Dedifferentiated amniotic fluid mesenchymal stem cell (primary cell): ENCODE data around the gene KSR1.

Experiments used
- DNase-seq: peaks from one replicate; pipeline ENCODE4 v3.0.0-alpha.2; 2016; ENCODE audit errors: extremely low spot score

The KSR1 gene

DNA sequence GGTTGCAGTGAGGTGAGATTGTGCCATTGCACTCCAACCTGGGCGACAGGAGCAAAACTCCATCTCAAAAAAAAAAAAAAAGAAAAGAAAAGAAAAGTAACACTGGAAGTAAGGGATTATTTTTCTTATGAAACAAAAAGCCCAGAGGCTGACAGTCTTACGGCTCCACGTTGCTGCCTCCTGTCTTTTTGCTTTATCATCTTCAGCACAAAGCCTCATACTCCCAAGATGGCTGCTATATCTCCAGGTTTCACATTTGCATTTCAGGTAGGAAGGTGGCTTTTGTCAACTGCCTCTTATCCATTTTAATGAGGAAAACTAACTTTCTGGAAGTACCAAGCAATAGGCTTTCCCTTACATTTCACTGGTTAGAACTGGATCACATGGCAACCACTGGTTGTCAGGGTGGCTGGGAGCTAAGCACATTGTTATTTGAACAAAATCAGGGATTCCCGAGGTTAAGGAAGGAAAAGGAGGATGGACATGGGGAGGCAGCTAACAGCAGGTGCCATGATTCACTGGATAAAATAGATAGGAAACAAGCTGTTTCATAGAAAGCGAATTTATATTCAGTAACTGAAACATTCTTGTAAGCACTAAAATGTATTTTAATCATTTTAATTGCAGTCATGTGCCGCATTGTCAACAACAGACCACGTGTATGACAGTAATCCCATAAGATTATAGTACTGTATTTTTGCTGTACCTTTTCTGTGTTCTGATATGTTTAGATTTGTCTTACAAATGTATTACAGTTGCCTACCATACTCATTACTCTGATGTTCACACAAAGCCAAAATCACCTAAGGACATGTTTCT lies 58.6 kb downstream of the KSR1 start:
- DNase-seq: no peak

- no peak for DNase-seq
Measured at GRCh38 chr17:27518048-27518447, 61.8 kb downstream of the KSR1 start.

GRCh38 chr17:27518545-27519521 lies 62.6 kb downstream of the KSR1 start:
- DNase-seq: no peak

- DNase-seq: no peak
Measured at GRCh38 chr17:27519550-27519949, 63.3 kb downstream of the KSR1 start.

DNA sequence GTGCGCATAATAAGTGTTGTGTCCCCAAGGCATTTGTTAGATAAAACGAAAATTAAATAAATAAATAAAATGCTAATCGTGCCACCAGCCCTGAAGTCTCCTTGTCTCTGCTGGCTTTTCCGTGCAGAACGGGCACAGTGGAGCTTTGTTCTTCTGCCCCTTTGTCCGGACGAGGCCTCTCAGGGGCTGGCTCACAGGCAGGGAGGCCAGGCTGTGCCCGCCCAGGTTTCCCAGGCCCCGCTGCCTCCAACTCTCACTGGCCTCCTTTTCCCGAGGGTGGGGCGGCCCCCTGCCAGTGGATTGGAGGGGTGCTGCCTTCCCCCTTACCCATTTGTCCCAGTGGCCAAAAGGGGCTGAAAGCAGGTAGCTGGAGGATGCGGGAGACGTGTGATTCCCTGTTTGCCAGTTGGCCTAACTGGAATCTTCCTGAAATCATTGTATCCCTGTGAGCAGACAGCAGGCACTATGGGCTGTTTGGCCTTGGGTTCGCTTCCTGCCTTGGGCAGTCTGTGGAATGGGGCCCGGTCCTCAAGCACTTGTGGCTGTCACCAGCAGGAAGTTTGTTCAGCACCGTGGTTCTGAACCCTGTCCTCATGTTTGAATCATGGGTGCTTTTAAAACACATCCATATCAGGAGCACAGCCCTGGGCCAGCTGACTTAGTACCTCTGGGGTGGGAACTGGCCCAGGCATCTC lies 64.4 kb downstream of the KSR1 start:
- DNase-seq: no peak

DNA sequence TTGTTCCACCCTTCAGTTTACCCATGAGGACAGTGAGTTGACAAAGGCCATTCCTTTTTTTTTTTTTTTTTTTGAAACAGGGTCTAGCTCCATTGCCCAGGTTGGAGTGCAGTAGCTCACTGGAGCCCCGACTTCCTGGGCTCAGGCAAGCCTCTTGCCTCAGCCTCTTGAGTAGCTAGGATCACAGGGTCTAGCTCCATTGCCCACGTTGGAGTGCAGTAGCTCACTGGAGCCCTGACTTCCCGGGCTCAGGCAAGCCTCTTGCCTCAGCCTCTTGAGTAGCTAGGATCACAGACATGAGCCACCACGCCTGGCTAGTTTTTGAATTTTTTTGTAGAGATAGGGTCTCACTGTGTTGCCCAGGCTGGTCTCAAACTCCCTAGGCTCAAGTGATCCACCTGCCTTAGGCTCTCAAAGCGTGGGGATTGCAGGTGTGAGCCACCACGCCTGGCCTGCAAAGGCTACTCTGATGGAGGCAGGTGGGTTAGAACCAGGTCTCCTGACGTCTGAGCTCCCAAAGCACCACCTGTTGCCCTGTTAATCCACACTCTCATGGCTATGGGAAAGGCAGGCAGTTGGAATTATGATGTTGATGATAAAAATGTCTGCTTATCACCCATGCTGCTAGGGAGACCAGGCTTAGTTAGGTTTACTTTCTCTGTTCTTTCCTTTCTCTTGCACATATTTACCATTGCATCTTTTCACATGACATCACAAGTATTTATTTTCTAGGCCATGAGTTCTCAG lies 65.2 kb downstream of the KSR1 start:
- no peak for DNase-seq

DNA sequence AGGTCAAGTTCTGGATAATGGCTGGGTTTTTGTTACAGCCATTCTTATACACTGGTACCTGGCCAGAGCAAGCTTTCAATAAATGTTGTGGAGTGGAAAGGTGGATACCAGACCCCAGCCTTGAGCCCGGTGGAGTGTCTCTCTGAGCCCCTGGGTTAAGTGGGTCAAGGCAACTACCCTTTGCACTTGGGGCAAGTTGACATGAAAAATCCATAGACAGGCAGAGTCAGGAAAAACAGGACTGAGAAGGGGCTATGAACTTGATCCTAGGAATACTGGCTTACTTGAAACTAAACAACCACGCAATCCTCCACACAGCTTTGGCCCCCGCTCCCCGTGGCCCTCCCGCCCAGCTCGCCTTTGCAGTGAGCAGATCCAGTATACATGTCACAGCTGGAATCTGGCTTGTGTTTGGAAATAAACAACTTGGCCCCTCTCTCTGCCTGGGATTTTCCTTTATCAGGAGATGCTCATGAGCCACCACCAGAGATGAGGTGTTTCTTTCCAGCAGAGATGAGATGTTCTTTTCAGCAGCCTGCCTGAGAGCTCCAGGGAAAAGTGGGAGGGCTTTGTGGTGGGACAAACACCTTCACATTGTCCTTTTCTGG lies 65.9 kb downstream of the KSR1 start:
- DNase-seq: no peak

- no peak for DNase-seq
Measured at GRCh38 chr17:27523712-27524111, 67.5 kb downstream of the KSR1 start.

DNA sequence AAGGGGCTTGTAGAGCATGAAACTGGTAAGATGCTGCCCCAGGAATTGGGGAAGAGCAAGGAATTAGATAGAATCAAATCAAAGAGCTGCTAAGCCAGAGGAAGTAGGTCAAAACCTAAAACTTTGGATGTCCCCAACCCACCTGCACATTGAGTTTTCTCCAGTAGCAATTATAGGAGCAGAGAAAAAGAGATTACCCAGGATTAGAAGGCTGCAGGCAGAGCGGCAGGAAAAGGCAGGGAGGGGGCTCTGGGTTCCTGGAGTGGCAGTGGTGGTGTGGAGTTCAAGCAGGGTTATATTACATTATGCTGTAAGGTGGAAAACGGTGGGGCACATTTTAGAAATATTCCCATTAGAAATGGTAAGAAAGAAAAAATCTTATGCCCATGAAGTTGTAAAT lies 68.3 kb downstream of the KSR1 start:
- DNase-seq: no peak

DNA sequence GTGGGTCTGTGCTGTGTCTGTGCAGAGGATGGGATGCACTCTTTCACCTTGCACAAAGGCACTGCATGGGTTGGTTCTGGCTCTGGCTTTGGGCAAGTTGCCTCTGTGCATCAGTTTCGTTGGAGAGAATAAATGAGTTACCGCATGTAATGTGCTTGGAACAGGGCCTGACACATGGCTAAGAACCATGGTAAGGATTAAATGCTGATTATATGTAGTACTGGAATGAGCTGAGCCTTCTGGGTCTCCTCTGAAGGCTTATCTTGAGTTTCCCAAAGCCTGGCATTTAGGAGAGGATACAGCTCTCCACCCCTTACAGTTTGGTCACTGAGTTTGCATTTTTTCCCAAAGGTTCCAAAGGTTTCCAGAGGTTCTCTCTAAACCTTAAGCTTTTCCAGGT lies 69.1 kb downstream of the KSR1 start:
- no peak for DNase-seq

DNA sequence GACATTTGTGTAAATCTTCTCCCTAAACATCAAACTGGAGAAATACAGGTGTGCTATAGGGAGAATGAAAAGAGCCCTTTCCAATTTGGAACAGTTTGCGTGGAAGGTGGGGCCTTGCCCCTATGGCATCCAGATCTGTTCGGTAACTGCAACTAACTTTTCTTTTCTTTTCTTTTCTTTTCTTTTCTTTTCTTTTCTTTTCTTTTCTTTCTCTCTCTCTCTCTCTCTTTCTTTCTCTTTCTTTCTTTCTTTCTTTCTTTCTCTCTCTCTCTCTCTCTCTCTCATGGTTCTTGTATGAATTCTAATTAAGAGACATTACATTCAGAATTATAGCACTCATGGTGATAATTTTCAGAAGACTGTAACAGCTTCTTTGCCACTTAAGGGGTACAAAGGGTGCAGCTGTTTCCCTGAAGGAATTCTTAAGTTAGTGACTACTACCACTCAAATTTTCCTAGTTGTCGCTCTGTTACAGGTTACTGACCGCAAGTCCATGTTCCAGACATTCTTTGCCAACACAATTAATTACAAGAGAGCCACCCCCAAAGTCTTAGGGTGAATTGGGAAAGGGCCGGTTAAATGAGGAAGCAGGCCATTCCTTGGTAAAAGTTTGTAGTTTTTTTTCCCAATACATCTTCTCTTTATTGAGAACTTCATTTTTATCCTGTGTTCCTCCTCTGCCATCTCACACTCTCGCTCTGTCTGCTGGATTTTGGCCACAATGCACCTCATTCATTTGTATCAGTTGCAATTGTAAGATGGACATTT lies 69.8 kb downstream of the KSR1 start:
- no peak for DNase-seq

DNA sequence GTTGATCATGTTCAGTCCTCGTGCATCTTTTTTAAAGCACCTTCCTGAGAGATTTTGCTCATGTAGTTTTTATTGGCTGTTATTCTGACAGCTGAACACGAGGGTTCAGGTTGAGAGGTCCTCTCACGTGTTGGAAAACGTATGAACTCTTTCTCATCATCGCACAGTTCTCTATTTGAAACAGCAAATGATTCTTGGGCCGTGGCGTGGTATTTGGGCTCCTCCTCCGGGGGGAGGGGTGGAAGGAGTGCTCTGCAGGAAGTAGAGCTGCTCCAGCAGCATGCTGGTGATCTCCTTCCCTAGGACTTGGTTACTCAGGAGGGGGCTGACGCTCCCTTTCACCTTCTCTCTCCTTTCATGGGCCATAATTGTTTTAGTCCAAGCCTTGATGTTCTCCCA lies 70.4 kb downstream of the KSR1 start:
- DNase-seq: no peak

DNA sequence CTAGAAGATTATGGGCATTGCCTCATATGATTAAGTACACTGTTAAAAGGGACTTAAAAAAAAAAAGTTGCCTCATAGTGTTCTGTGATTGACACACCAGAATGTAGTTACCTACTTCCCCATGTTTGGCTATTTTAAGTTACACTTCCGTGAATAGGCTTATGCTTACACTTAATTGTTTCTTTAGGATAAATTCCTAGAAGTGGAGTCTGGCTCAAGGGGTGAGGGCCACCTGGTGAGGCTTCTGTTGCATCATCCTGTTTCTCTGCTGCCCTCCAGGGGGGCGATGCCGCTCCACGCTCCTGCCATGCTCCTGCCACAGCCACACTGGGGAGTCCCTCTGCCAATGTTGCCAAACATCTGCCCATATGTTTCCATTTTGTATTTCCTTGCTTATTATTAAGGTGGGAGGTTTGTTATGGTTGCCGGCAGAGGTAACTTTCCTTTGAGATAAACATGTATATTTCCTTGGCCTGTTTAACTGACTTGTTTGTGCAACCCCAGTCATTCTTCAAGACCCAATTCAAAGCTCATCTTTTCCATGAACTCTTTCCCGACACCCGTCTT lies 73.1 kb downstream of the KSR1 start:
- peak; percentile 43 for DNase-seq

DNA sequence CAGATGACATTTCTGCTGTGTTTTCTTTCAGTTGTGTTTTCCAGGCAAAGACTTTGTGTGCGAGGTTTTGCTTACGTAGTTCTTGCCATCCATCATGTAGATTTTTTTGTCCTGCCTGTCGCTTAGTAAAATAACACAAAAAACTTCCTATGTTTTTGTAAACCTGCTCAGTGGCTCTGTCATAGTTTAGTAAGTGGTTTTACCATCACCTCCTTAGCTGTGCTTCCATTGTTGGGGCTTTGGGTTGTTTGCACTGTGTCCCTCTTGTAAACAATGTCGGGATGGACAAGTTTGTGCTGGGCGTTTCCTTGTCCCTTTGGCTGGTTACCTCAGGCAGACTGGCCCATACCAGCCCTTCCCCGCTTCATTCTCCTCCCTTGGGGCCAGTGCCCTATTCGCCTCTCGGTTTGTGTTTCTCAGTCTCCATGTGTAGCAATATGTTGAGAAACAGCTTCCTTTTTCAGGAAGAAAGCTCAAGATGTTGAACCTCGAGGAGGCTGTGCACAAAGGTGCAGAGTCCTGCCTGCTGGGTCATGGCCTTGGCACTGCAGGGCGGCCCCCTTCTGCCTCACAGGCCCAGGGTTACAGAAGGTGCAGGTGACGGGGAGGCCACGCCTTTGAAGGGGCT lies 74.6 kb downstream of the KSR1 start:
- DNase-seq: no peak

DNA sequence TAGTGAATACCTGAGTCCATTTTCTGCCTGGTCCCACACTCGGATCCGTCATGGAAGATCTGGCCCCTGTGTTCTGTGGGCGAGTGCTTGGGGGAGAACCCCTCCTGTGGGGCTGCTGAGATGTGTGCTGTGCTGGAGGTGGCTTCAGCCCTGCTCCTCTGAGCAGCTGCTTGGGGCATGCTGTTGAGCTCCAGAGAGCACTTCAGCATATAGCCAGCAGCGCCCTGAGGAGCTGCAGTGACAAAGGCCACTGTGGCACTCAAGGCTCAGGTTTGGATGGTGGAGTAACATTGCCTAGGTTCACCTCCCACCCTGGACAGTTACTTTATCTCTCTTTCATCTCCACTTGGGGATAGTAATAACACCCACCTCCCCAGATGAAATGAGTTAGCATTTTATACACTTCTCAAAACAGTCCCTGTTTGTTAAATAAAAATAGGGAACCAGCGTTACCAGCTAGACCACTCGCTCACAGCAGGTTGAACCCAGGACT lies 75.3 kb downstream of the KSR1 start:
- DNase-seq: no peak

- no peak for DNase-seq
Measured at GRCh38 chr17:27532269-27533263, 76.3 kb downstream of the KSR1 start.

DNA sequence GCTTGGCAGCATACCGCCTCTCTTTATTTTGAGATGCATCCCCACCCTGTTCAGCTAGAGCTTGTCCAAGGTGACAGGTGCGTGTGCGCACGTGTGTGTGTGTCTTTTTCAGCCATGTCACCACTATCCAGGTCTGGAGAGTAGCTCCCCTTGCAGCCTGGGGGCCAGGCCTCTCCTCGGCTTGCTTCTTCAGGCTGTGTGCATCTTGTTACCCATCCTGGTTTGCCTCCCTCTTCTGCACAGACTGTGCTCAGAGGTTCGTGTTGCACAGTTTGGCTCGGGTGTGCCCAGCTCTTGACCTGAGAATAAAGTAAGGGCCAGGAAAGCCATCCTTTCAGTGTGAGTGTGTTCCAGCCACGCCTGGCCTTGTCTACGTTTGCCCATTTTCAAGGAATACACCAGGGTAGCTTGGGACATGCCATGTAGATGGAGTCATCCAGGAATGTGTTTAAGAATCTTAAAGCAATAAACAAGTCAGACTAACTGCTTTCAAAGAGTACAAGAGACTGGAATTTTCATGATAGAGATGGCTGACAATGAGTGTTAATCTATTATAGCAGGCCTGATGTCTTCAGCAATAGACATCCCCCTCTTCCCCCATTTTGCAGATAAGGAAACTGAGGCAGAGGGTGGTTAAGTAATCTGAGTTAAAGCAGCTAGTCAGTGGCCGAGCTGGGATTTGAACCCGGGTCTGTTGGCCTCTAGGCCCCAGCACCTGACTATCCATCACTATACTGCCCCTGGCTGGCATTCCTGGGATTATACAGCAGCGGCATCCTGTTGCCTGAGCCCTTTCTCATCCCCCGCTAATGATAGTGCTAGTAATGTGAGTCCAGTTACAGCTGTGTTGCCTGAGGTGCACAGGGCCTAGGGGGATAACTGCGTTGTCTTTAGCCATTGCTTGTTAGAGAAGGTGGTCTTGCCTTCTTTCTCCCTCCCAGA lies 77.9 kb downstream of the KSR1 start:
- DNase-seq: peak; percentile 84
